Esophagus muscularis mucosa (tissue), 3 donors: Measurements from ENCODE around the gene PPP1R10.

ENCODE experiments used
- CTCF ChIP-seq, 3 experiments: fragments of 200-600 bp in 2 of 3; fragments of 450-650 bp in 1 of 3; sonication (generic) in 2 of 3; IDR thresholded peaks; one replicate each; pipeline ENCODE4 v1.5.1; 2017 to 2019; ENCODE audit warnings: antibody characterized with exemption in 3 of 3, mild to moderate bottlenecking in 2 of 3, moderate library complexity in 1 of 3
- POLR2A ChIP-seq: fragments of 450-650 bp; IDR thresholded peaks from one replicate; pipeline ENCODE4 v1.6.1; 2017; ENCODE audit warnings: antibody characterized with exemption, moderate library complexity, mild to moderate bottlenecking, low read depth

- TF ChIP-seq POLR2A: no peak
- no peak for TF ChIP-seq CTCF (IDR thresholded peaks at IDR 0.05)
Measured at GRCh38 chr6:30645989-30646388, 28.9 kb upstream of the PPP1R10 start.
